NCI-H1694 (cell line): Measurements from ENCODE around the gene SMIM35.
"Not testable (repeated sequence)": the region's sequence is repeated elsewhere in the genome, so short reads cannot be mapped to it uniquely, and the experiment has no call there.

Experiments used
- DNase-seq: peaks from one replicate; lab custom pipeline; 2025; lab: John Stamatoyannopoulos, UW

Gene SMIM35

DNA sequence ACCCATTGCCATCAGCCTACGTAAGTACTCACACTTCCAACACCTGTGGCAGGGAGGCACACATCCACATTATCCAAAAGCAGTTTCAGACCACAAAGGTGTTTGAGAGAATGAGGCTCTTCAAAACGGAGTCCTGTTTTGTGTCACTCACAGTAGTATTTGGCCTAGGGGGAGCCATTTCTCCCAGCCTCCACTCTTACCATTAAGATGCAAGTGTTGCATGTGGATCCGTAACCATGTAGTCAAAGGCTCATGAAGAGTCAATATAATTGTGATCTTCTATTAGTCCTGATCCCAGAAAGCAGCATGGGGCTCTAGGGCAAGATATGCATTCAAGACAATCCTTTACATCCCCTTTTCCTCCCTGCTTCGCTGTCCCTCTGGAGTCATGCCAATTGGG is 59.1 kb downstream of the SMIM35 start:
- DNase-seq: no peak

DNA sequence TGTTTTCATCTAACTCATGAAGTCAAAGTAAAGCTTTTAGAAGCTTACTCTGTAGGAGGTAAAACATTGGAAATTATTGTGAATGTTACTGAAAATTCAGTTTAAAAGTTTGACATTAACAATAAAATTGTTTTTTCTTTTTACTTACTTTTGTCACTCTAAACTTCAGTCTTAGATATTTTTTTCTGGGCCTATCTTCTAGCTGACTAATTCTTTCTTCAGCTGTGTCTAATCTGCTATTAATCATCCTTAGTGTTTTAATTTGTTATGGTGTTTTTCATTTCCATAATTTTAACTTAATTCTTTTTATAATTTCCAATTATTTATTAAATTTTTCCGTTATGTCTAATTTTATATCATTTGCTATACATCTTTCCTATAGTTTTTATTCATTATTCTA is 65.6 kb downstream of the SMIM35 start:
- DNase-seq: no peak

DNA sequence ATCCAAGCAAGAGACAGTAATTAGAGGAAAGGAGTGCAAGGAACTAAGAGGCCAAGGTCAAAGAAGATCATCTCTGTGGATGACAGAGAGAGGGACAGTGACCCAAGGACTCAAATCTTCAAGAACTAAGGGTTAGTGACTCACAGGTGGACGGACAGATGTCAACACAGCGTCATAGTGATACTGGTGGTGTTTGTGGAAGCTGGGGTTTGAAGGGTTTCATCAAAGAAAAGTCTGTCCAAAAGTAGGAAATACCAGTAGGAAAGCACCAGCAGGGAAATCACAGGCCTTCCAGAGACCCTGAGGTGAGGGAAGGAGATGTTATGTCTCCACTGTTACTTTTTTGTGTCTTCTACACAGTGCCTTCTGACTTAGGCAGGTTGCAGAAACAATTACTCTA is 68.4 kb downstream of the SMIM35 start:
- DNase-seq: no peak

DNA sequence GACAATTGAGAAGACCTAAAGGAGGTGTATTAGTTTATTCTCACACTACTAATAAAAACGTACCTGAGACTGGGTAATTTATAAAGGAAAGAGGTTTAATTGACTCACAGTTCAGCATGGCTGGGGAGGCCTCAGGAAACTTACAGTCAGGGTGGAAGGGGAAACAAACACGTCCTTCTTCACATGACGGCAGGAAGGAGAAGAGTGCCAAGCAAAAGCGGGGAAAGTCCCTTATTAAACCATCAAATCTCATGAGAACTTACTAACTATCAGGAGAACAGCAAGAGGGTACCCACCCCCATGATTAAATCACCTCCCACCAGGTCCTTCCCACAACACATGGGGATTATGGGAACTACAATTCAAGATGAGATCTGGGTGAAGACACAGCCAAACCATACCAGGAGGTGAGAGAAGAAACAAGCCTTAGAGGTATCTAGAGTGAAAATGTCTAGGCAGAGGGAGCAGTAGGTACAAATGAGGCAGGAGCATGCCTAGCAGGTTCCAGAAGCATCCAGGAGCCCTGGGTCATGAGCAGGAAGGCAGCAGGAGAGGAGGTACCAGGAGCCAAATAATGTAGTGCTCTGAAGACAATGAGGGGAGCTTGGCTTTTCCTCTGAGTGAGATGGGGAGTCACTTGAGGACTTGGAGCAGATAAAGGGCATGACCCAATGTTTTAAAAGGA is 69.0 kb downstream of the SMIM35 start:
- DNase-seq: no peak

- DNase-seq: no peak
These were observed 69.7 kb downstream of the SMIM35 start for GRCh38 chr11:118017111-118017510.

DNA sequence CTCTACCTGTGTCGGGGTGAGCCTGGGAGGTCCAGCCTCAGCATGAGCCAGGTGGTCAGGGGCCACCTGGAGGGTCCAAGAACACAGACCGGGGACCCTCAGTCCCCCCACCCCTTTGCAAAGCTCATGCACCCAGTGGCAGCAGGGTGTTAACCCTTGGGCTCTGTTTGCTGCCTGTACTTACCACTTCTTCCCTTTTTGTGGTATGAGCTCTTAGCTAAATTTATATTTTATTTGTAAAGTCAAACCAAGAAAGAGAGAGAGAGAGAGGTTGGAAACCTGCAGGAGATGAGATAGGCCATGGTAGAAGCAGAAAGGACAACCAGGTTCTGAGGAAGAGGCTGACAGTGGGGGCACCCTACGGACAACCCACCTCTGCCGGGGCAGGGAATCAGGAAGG is 70.7 kb downstream of the SMIM35 start:
- DNase-seq: no peak

- no peak for DNase-seq
These were observed 71.3 kb downstream of the SMIM35 start for GRCh38 chr11:118015385-118015841.

DNA sequence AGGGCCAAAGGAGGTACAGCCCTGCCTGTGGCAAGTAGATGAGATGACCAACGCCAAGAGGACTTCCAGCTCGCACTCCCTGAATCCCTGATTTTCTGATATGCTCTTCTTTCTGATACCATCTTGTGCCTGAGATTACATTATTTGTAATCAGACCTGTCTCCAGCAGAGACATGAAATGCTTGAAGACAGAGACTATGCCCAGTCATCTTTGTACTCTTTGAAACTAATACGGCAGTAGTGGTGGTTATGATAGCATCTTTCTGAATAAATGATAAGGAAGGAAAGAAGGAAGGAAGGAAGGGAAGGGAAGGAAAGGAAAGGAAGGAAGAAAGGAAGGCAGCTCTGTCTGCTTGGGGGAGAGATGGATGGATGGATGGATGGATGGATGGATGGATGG is 72.7 kb downstream of the SMIM35 start:
- no peak for DNase-seq

DNA sequence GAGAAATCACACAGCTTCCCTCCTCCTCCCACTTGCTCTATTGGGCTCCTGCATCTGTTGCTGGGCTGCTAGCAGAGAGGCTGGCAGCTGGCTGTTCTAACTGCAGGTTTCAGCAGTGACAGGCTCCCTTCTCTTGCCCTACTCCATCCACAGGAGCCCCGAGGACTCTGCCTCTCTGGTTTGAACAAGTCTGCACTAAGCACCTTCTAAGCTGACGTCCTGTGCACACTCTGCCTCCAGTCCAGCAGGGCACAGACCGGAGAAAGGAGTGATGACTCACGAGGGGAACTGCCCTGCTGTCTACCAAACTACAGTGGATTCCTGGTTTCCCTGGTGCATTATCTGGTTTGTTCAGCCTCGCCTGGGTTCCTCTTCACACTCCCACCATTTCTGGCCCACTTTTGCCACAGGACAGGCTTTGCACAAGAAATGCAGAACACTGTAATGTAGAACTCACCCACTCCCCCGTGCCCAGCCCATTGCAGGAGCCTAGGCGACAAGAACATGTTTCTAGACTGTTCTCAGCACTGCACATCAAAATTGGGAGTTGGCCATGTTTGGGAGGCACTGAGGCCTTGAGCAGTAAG is 74.6 kb downstream of the SMIM35 start:
- DNase-seq: no peak

- DNase-seq: no peak
These were observed 75.9 kb downstream of the SMIM35 start for GRCh38 chr11:118010738-118011461.

DNA sequence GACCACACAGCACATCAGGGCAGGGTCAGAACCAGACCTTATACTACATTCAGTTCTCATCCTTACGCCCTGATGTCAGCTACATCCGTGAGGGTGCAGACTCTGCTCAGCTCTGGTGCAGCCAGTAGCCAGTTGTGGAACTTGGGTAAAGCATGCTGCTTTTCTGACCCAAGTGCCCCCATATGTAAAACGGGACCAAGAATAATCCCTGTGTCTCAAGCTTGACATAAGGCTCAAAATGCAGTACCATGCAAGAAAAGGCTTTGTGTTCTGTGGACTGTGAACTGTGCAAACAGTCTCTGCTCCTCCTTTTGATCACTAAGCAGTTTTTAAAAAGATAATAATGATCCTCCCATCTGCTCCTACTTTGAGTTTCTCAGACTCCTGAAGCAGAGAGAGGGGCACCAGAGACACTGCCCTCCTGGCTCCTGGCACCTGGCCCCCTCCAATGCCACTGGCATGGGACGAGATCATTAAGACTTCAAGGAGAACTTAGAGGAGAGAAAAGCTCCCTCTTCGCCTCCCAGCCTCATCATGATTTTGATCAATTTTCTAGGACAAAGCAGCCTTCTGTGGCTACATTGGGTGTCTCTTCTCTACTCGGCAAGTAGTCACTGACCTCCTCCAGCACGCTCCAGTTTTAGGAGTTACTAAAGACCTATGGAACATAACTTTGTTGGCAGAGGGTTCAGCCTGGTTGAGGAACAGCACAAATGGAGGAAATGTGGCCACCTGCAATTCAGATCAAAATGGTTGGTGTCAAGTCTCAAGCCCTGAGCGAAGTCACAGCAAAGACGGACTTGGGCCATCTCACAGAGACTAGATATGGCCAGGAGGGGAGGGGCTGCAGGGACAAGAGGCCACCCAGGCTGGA is 76.7 kb downstream of the SMIM35 start:
- DNase-seq: no peak

DNA sequence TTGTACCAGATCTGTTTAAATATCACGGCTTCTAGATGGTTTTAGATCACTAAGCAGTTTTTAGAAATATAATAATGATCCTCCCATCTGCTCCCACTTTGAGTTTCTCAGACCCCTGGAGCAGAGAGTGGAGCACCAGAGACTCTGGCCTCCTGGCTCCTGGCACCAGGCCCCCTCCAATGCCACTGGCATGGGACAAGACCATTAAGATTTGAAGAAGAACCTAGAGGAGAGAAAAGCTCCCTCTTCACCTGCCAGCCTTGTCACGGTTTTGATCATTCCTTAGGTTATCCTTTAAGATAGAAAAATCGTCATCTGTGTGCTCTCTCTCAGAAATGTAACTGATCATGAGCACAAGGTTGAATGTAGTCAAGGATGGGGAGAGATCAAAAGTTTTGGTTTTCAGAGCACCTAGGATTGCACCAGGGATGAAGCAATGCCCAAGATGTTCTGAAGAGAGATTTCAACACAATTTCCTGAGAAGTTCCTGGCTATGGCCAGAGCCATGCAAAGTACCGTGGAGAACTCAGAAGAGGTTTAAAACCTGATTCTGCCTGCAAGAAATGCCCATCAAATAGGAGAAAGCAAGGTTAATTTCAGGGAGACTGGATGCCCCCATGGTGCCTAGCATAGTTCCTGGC is 78.4 kb downstream of the SMIM35 start:
- no peak for DNase-seq

- DNase-seq: not testable (repeated sequence)
These were observed 79.0 kb downstream of the SMIM35 start for GRCh38 chr11:118007563-118008270.

DNA sequence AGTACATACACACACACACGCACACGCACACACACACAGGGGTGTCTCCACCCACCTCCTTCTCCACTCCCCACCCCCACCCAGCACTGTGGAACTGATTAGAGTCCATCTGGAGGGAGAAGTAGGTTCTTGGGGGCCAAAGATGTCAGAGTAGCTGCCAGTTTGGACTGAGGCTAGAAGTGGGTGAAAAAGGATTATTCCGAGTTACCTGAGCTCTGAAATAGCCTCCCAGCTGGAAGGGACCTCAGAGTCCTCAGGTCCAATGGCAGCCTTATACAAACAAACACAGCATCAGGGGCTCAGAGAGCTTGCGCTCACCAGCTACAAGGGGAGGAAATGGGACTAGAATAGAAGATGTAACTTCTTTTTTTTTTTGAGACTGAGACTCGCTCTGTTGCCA is 79.7 kb downstream of the SMIM35 start:
- no peak for DNase-seq

DNA sequence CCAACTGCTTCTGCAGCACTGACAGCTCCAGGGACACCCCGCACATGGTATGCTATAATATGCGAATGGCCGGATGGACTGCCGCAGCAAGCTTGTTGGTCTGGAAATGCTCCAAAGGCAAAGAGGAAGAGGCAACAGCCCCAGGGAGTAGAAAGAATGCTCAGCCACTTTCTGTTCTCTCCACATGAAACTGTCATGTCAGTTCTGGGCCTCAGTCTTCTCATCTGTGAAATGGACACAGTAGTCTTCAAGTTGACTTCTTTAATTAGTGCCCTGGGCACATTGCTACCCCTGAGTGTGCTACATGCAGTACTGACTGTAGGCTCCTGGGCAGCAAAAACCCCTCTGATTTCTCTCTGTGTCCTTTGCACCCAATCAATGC is 80.6 kb downstream of the SMIM35 start:
- DNase-seq: no peak

- no peak for DNase-seq
These were observed 81.3 kb downstream of the SMIM35 start for GRCh38 chr11:118005224-118006152.

DNA sequence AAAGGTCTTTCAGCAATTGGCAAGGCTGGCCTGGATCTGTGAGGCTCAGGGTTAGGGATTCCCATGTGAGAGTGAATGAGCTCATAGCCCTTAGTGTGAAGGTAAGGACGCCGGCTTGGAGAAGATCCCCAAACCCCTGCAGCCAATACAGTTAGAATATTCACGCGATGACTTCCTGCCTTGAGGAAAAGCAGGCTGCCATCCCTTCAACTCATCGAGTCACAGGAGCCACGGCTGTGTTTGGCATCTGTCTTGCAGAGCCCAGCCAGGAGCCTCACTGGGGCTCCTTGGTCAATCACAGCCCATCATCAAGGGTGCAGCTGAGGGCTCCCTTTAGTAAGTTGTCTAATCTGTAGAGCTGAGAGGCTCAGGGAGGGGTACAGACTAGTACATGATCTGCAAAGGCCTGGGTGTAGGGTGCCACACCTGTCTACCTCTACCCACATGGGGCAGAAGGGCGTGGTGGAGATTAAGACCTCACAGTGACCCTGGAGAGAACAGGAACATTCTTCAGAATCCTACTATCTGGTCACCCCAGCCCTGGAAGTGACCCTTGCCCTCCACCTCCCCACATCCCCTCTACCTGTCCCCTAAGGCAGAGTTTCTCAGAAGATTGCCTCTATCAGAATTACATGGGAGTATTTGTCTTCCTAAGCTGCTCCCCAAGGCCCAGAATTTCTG is 82.1 kb downstream of the SMIM35 start:
- no peak for DNase-seq

- DNase-seq: no peak
These were observed 83.3 kb downstream of the SMIM35 start for GRCh38 chr11:118003456-118003855.
